Ascending aorta (tissue), 2 donors: ENCODE measurements around the gene PDCD7. TPM values are rescaled to one million over a fixed set of nuclear protein-coding genes. Genes with fewer than 3 reads are reported as not detected.
"Not testable (repeated sequence)": the region's sequence is repeated elsewhere in the genome, so short reads cannot be mapped to it uniquely, and the experiment has no call there.

Experiments
- DNase-seq, 2 donors: peaks; one replicate each; pipeline ENCODE4 v3.0.0-alpha.2; 2019; ENCODE audit warnings: low spot score in 2 of 2
- H3K27ac ChIP-seq, 2 donors: fragments of 200-600 bp; sonication (generic); one replicate each; pipeline ENCODE4 v1.5.1; 2016 to 2017; ENCODE audit warnings: mild to moderate bottlenecking in 1 of 2
- H3K27me3 ChIP-seq: fragments of 200-600 bp; sonication (generic); one replicate; pipeline ENCODE4 v1.5.1; 2017
- H3K36me3 ChIP-seq, 2 donors: fragments of 200-600 bp; sonication (generic); one replicate each; pipeline ENCODE4 v1.5.1; 2016
- H3K4me1 ChIP-seq, 2 donors: fragments of 200-600 bp; sonication (generic); one replicate each; pipeline ENCODE4 v1.5.1; 2016 to 2017; ENCODE audit warnings: mild to moderate bottlenecking in 1 of 2
- H3K4me3 ChIP-seq, 2 donors: fragments of 200-600 bp; sonication (generic); one replicate each; pipeline ENCODE4 v1.5.1; 2016 to 2017; ENCODE audit warnings: mild to moderate bottlenecking in 1 of 2
- H3K9me3 ChIP-seq, 2 donors: fragments of 200-600 bp; sonication (generic); one replicate each; pipeline ENCODE4 v1.5.1; 2016
- intact Hi-C: fragments of 100-400 bp; cut with DNase I; formaldehyde crosslinking; loops from one replicate; pipeline ENCODE4 v1.15.1; 2023
- total RNA-seq: library from RNA; depleted of rRNA; stranded (reverse); fragments of >200 nt; gene quantifications from one replicate; pipeline ENCODE4 v1.1.0, GENCODE V29; 2016
- TF ChIP-seq, protein P1 (sequence below), 3 experiments: fragments of 200-600 bp in 2 of 3; fragments of 450-650 bp in 1 of 3; sonication (generic) in 2 of 3; IDR thresholded peaks; one replicate each; pipeline ENCODE4 v1.5.1; 2016 to 2019; ENCODE audit warnings: antibody characterized with exemption in 3 of 3, mild to moderate bottlenecking in 1 of 3, moderate library complexity in 1 of 3

PDCD7 gene
- total RNA-seq, 1 donor from 2014 or later = 9.2 TPM

DNA sequence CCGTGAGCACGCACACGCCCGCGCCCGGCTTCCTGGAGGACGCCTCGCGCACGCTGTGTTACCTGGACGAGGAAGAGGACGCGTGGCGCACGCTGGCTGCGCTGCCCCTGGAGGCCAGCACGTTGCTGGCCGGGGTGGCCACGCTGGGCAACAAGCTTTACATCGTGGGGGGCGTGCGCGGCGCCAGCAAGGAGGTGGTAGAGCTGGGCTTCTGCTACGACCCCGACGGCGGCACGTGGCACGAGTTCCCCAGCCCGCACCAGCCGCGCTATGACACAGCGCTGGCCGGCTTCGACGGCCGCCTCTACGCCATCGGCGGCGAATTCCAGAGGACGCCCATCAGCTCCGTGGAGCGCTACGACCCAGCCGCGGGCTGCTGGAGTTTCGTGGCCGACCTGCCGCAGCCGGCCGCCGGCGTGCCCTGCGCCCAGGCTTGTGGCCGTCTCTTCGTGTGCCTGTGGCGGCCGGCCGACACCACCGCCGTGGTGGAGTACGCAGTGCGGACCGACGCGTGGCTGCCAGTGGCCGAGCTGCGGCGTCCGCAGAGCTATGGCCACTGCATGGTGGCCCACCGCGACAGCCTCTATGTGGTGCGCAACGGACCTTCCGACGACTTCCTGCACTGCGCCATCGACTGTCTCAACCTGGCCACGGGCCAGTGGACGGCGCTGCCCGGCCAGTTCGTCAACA, 56.2 kb downstream of the PDCD7 start:
- no peak for DNase-seq
- no peaks in the 10 kb centered on the region for H3K27me3 ChIP-seq
- H3K4me3 ChIP-seq = peak overlapping the region in 1 of 2 donors; percentile 38
- H3K36me3 ChIP-seq = no peaks in the 10 kb centered on the region
- peak overlapping the region; percentile 69 to 81 for H3K27ac ChIP-seq
- H3K9me3 ChIP-seq = no peaks in the 10 kb centered on the region
- intact Hi-C loops = no loop called here
- H3K4me1 ChIP-seq = peaks cover 20 to 44% of the 10 kb centered on the region in 2 donors
- TF ChIP-seq, protein P1, sequence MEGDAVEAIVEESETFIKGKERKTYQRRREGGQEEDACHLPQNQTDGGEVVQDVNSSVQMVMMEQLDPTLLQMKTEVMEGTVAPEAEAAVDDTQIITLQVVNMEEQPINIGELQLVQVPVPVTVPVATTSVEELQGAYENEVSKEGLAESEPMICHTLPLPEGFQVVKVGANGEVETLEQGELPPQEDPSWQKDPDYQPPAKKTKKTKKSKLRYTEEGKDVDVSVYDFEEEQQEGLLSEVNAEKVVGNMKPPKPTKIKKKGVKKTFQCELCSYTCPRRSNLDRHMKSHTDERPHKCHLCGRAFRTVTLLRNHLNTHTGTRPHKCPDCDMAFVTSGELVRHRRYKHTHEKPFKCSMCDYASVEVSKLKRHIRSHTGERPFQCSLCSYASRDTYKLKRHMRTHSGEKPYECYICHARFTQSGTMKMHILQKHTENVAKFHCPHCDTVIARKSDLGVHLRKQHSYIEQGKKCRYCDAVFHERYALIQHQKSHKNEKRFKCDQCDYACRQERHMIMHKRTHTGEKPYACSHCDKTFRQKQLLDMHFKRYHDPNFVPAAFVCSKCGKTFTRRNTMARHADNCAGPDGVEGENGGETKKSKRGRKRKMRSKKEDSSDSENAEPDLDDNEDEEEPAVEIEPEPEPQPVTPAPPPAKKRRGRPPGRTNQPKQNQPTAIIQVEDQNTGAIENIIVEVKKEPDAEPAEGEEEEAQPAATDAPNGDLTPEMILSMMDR (IDR thresholded peaks at IDR 0.05) = no peak

DNA sequence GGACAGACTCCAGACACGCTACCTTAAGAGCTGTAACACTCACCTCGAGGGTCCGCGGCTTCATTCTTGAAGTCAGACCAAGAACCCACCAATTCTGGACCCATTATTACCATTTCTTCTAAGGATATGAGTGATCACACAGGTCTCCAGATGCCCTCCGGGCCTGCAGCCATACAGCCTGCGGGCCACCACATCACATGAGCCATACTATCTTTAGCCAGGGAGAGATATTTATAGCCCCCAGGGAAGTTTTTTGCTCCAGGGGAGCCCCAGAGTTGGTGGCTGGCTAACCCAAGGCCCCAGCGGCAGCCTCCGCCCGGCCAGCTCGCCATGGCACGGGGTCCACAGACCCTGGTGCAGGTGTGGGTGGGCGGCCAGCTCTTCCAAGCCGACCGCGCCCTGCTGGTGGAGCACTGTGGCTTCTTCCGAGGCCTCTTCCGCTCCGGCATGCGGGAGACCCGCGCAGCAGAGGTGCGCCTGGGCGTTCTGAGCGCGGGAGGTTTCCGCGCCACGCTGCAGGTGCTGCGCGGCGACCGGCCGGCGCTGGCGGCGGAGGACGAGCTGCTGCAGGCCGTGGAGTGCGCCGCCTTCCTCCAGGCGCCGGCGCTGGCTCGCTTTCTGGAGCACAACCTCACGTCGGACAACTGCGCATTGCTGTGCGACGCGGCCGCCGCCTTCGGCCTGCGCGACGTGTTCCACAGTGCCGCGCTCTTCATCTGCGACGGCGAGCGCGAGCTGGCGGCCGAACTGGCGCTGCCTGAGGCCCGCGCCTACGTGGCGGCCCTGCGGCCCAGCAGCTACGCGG, 56.9 kb downstream of the PDCD7 start, which contains the start of gene KBTBD13:
TSS of gene KBTBD13 (plus strand) at position 261 of the 805 bp plus-strand sequence. CDS start at position 331, 70 bp downstream.
- no peaks in the 10 kb centered on the region for H3K27me3 ChIP-seq
- peak within 1 kb of the TSS; percentile 69 to 81 for H3K27ac ChIP-seq
- intact Hi-C loops = no loop called here
- DNase-seq = no peak
- peak within 1 kb of the TSS in 1 of 2 donors; percentile 38 for H3K4me3 ChIP-seq
- no peaks in the 10 kb centered on the region for H3K36me3 ChIP-seq
- no peaks in the 10 kb centered on the region for H3K9me3 ChIP-seq
- peaks cover 18 to 44% of the 10 kb centered on the region in 2 donors for H3K4me1 ChIP-seq
- TF ChIP-seq, protein P1 (IDR thresholded peaks at IDR 0.05) = no peak

DNA sequence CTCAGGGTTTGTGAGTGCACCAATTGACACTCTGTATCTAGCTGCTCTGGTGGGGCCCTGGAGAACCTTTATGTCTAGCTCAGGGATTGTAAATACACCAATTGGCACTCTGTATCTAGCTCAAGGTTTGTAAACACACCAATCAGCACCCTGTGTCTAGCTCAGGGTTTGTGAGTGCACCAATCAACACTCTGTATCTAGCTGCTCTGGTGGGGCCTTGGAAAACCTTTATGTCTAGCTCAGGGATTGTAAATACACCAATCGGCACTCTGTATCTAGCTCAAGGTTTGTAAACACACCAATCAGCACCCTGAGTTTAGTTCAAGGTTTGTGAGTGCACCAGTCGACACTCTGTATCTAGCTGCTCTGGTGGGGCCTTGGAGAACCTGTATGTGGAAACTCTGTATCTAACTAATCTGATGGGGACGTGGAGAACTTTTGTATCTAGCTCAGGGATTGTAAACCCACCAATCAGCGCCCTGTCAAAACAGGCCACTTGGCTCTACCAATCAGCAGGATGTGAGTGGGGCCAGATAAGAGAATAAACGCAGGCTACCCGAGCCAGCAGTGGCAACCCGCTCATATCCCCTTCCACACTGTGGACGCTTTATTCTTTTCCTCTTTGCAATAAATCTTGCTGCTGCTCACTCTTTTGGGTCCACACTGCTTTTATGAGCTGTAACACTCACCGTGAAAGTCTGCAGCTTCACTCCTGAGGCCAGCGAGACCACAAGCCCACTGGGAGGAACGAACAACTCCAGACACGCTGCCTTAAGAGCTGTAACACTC, 57.8 kb downstream of the PDCD7 start:
- H3K36me3 ChIP-seq, DNase-seq, H3K4me3 ChIP-seq, H3K27me3 ChIP-seq, intact Hi-C loops, H3K9me3 ChIP-seq: not testable (repeated sequence)
- H3K4me1 ChIP-seq = peaks cover 18 to 49% of the 10 kb centered on the region in 2 donors
- peak overlapping the region; percentile 49 to 81 for H3K27ac ChIP-seq

DNA sequence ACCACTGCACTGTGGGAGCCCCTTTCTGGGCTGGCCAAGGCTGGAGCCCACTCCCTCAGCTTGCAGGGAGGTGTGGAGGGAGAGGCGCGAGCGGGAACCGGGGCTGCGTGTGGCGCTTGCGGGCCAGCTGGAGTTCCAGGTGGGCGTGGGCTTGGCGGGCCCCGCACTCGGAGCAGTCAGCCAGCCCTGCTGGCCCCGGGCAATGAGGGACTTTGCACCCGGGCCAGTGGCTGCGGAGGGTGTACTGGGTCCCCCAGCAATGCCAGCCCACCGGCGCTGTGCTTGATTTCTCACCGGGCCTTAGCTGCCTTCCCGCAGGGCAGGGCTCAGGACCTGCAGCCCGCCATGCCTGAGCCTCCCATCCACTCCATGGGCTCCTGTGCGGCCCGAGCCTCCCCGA, 58.7 kb downstream of the PDCD7 start:
- H3K36me3 ChIP-seq, H3K9me3 ChIP-seq, intact Hi-C loops, H3K4me3 ChIP-seq, DNase-seq, H3K27me3 ChIP-seq: not testable (repeated sequence)
- peaks cover 21 to 55% of the 10 kb centered on the region in 2 donors for H3K4me1 ChIP-seq
- H3K27ac ChIP-seq = peak overlapping the region in 1 of 2 donors; percentile 1

DNA sequence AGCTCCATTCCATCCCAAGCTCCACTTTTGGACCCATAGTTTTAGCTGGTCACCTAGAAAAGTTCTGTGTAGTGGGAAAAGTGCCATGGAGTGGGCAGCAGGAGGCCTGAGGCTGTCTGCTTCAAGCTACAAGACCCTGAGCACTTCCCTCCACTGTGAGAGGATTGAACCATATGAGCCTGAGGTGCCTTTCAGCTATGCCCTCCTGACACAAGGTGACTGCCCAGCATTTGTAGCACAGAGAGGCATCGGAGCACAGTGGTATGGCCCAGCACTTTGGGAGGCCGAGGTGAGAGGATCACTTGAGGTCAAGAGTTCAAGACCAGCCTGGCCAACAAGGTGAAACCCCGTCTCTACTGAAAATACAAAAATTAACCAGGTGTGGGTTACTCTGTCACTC, 61.0 kb downstream of the PDCD7 start:
- TF ChIP-seq, protein P1 (IDR thresholded peaks at IDR 0.05) = no peak
- Histone ChIP-seq H3K9me3 (no peaks in the 10 kb centered on the region), H3K27me3 (no peaks in the 10 kb centered on the region), H3K36me3 (no peaks in the 10 kb centered on the region), H3K4me1 (peaks cover 16 to 64% of the 10 kb centered on the region in 2 donors), H3K4me3 (no peak overlapping the region), H3K27ac (peak overlapping the region; percentile 97)
- intact Hi-C loops = no loop called here
- DNase-seq = no peak

DNA sequence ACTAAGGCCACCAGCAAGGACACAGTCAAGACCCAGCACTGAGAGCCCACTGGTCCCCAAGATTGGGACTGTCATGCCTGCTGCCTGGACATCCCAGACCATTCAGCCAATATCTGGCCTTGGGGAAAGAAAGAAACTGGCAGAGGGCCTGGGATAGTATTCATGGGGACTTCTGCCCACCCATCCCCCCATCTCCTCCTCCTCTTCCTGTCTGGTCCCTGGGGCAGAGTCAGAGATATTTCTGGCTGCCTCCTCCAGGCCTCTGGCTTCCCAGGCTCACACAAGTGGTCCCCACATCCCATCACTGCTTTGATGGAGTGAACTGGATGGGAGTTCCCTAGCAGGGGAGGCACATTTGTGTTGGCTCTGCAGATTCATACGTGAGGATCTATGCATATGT, 61.6 kb downstream of the PDCD7 start:
- Histone ChIP-seq H3K27ac (peak overlapping the region; percentile 97), H3K9me3 (no peaks in the 10 kb centered on the region), H3K36me3 (no peaks in the 10 kb centered on the region), H3K27me3 (no peaks in the 10 kb centered on the region), H3K4me1 (peaks cover 13 to 58% of the 10 kb centered on the region in 2 donors), H3K4me3 (no peak overlapping the region)
- DNase-seq = no peak
- TF ChIP-seq, protein P1 (IDR thresholded peaks at IDR 0.05) = no peak
- intact Hi-C loops = no loop called here
